HG03575 (cell line): ENCODE data around the gene CRYBA4.

Experiments used
- ATAC-seq: cut with Tn5 transposase; IDR thresholded peaks from one replicate; pipeline ENCODE4 v1.9.1; 2021; ENCODE audit not compliant: unreplicated experiment, insufficient number of reproducible peaks, low FRiP score; ENCODE audit errors: extremely low read depth

CRYBA4 gene

GRCh38 chr22:26675687-26676268, 54.0 kb downstream of the CRYBA4 start:
- ATAC-seq = no peak

GRCh38 chr22:26677217-26677616, 55.5 kb downstream of the CRYBA4 start:
- ATAC-seq = no peak

- ATAC-seq = no peak
These were observed 57.4 kb downstream of the CRYBA4 start for GRCh38 chr22:26679003-26679629.
